T47D (cell line): Measurements from ENCODE around the gene C15orf40.

Experiments used
- DNase-seq, 2 experiments: peaks; one replicate each; pipeline versions ENCODE4 v3.0.0 to v3.0.0-alpha.2; 2011 to 2012; ENCODE audit warnings: low read depth in 1 of 2, low spot score in 1 of 2
- JUND ChIP-seq: IDR thresholded peaks from 2 replicates; pipeline ENCODE4 v1.6.1; 2012; ENCODE audit warnings: low read depth
- in situ Hi-C: cut with HindIII; loops from 2 replicates; pipeline ENCODE4 v1.10.0; 2016; ENCODE audit warnings: low sequenced_read_pairs, low pct_unique_long_range_greater_than_20kb

C15orf40 gene

DNA sequence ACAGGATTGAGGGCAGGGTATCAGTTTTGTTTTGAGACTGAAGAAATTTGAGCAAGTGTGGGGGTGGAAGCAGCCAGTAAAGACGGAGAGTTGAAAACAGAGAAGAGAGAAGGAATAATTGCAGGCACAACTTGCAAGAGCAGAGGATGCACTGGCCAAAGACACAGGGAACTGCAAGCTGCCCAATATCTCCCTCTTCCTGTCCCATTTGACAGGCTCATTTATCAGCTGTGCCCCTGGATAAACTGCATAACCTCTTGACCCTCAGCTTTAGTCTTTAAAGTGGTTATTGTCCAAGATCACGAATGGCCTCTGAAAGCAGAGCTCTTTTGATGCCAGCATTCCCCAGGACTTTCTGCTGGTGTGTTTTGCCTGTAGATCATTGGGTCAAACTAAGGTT lies 30.5 kb downstream of the C15orf40 start:
- DNase-seq: no peak
- no peak for TF ChIP-seq JUND
- in situ Hi-C loops: no loop called here

DNA sequence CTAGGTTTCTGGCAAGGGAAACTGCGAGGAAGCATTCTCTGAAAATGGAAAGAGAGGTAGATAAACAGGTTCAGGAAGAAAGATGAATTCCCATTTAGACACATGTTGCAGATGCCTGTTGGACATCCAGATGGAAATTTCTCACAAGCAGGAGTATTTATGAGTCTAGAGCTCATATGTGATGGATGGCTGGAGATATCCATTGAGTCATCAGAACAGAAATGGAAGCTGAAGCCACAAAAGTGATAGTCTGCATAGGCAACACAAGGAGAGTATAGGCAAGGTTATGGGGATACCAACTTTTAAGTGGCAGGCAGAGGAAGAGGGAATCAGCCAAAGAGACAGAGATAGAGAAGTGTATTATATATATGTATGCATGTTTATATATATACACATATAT lies 31.7 kb downstream of the C15orf40 start:
- DNase-seq: no peak
- no peak for TF ChIP-seq JUND
- in situ Hi-C loops: no loop called here

GRCh38 chr15:82978438-82978837 lies 33.0 kb downstream of the C15orf40 start:
- TF ChIP-seq JUND: no peak
- in situ Hi-C loops: no loop called here

GRCh38 chr15:82977076-82977475 lies 34.4 kb downstream of the C15orf40 start:
- no peak for DNase-seq
- no peak for TF ChIP-seq JUND
- in situ Hi-C loops: no loop called here

More at GRCh38 chr15:82978438-82978837, 33.0 kb downstream of the C15orf40 start:
- no peak for DNase-seq

- TF ChIP-seq JUND: no peak
- in situ Hi-C loops: no loop called here
- DNase-seq: no peak
Measured at GRCh38 chr15:82972990-82973389, 38.4 kb downstream of the C15orf40 start.

DNA sequence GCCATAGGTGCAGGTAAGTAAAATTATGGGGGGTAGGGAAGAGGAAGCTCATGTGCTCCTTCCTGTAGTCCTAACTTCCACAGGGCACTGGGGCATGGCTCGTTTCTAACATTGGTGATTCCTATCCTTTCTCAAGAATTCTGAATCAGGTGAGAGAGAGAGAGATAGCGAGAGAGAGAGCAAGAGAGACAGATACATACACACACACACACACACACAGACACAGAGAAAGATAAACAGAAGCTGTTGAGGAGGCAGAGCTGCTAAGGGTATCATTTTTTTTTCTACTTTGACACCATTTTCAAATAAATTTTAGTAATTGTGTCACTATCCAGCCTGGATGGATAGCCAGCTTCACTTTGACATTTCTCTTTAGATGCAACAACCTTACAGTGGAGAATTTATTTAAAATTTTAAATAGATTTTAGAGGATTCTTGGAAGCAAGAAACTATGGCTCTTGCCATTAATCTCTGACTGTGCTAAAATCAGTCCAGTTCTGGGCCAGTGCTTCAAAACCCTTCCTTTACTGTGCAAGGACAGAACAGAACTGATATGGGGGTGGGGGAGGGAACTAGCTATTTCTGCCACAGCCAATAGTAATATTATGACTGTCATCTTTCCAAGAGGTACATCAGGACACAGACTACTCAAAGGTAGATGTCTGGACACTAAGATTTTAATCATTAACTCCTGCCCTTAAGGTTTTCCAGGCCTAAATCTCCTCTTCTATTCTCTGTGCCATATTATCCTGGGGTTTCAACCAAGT lies 40.0 kb downstream of the C15orf40 start:
- in situ Hi-C loops: no loop called here
- TF ChIP-seq JUND: no peak
- DNase-seq: no peak

DNA sequence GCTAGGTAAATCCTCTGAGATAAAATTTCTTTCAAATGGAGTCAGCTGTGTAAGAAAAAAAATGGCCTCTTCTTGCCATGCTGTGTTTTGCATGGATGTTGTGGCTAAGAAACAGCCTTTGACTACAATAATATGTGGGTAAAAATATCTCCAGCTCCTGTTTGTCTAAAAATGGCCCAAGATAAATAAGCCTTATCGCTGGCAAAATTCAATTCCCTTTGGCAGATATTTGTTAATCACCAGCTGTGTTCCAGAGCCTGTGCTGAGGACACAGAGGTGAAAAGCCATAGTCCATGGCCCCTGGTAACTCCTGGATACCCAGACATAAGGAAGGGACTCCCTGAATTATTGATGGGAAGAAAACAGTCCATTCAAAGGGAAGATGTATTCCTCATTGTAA lies 40.7 kb downstream of the C15orf40 start:
- no peak for DNase-seq
- in situ Hi-C loops: no loop called here
- no peak for TF ChIP-seq JUND

GRCh38 chr15:82970078-82970686 lies 41.3 kb downstream of the C15orf40 start:
- DNase-seq: no peak
- in situ Hi-C loops: no loop called here

DNA sequence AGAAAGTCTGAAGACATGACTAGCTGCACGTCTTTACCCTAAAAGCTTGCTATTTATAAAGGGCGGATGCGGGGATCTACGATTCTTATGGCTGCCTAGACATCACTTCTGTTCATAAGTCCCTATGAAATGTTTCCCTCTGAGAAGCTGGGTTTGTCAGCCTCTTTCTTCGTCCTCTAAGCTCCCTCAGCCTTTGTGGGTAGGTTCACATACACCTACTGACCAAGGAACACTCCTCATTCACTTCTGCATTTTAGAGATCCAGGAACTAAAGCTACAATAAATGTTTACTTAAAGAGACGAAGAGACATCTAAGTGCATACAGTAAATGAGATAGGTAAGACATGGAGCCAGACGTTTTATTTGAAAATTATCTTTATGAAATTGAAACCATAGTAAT lies 42.1 kb downstream of the C15orf40 start:
- in situ Hi-C loops: no loop called here
- TF ChIP-seq JUND: no peak
- DNase-seq: no peak

More at GRCh38 chr15:82970078-82970686, 41.3 kb downstream of the C15orf40 start:
- TF ChIP-seq JUND: no peak

GRCh38 chr15:82968066-82968465 lies 43.4 kb downstream of the C15orf40 start:
- no peak for DNase-seq
- no peak for TF ChIP-seq JUND
- in situ Hi-C loops: no loop called here

GRCh38 chr15:82966671-82967071 lies 44.8 kb downstream of the C15orf40 start:
- no peak for DNase-seq
- TF ChIP-seq JUND: no peak

DNA sequence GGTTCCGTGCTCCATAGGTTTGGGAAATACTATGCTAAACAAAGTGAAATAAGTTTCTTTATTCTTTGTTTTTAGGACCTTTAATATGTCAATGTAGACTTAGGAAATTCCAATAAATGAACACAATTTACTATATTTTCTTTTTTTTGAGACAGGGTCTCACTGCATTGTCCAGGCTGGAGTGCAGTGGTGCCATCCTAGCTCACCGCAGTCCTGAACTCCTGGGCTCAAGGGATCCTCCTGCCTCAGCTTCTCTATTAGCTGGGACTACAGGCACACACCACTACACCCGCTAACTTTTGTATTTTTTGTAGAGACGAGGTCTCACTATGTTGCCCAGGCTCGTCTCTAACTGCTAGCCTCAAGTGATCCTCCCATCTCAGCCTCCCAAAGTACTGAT lies 46.5 kb downstream of the C15orf40 start:
- TF ChIP-seq JUND: no peak
- DNase-seq: no peak
- in situ Hi-C loops: no loop called here

More at GRCh38 chr15:82966671-82967071, 44.8 kb downstream of the C15orf40 start:
- in situ Hi-C loops: no loop called here

- in situ Hi-C loops: no loop called here
- no peak for TF ChIP-seq JUND
- DNase-seq: no peak
Measured at GRCh38 chr15:82963471-82964341, 47.7 kb downstream of the C15orf40 start.
